ENCODE measurements around the gene RNPEPL1.
"Not testable (repeated sequence)": the region's sequence is repeated elsewhere in the genome, so short reads cannot be mapped to it uniquely, and the experiment has no call there.

The RNPEPL1 gene

DNA sequence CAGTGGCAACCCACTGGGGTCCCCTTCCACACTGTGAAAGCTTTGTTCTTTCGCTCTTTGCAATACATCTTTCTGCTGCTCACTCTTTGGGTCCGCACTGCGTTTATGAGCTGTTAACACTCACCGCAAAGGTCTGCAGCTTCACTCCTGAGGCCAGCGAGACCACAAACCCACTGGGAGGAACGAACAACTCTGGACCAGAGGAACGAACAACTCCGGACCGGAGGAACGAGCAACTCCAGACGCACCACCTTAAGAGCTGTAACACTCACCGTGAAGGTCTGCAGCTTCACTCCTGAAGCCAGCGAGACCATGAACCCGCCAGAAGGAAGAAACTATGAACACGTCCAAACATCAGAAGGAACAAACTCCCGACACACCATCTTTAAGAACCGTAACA lies 29.2 kb upstream of the RNPEPL1 start:
- DNase-seq (ENCODE audit: low read depth), result not testable (repeated sequence)

DNA sequence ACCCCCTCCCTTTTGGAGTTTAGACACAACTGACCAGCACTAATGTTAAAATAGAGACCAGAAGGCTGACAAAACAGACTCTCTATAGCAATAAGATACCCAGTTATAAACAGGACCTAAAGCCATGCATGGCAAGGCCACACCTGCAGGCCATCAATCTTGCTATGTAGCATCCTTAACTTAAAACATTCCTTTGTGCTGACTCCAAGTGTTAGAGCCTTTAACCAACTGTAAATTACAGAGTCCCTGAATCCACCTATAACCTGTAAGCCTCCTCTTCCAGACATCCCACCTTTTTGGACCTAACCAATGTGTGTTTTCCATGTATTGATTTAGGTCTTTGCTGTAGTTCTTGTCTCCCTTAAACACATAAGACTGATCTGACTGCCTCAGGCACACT lies 28.4 kb upstream of the RNPEPL1 start:
- DNase-seq (ENCODE audit: low read depth), result no peak

DNA sequence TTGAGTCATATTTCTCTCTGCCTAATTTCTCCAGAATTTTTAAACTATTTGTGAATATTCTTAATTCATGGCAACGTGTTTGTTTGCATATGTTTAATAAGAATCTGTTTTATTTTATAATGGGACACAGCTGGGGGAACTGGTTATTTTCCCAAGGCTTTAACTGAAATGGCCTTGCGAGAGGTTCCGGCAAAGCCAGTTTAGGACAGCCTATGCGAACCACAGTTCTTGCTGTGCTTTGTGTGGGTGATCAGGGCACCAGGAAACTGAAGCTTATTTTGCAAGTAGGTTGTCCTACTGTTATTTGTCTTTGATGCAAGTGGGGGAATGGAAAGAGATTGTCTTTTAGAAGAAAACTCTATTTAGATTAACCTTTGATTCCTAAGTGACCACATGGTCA lies 17.0 kb upstream of the RNPEPL1 start:
- DNase-seq (ENCODE audit: low read depth), result no peak

DNA sequence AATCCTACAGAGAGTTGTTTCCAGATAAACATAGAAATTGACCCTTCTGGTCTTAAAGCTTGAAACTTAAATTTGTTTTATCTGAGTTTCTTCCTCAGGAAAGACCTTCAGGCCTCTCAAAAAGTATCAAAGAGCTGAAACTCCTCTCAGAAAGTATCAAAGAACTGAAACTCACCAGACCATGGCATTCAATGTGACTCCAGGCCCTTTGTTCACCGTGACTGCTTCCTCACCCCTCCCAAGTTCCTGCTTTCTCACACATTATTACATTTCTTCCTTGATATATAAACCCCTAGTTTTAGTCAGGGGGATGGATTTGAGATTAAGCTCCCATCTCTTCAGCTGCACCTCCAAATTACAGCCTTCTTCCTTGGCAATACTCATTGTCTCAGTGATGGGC lies 16.5 kb upstream of the RNPEPL1 start:
- DNase-seq (ENCODE audit: low read depth), result no peak

DNA sequence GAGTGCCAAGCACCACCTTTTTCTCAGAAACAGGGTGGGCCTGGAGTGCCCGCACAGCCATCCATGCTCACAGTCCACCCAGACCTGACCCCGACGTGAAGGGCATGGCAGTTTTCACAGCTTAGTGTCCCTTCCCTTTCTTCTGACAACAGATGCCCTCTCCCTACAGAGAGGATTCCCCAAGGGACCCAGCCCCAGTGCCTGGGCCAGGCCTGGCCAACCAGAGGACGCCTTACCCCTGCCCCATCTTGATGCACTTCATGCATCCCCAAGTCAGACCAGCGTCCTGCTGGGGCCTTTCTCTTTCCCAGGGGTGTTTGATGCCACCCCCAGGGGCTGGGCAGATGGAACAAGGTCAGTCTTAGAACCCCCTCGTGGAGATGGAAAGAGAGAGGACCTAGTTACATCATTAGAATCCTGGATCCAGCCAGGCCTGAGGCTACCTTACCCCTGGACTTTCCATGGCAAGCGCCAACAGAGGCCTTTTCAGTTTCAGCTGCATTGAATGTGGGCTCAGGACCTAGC lies 14.3 kb upstream of the RNPEPL1 start:
- no peak for DNase-seq (ENCODE audit: low read depth)

DNA sequence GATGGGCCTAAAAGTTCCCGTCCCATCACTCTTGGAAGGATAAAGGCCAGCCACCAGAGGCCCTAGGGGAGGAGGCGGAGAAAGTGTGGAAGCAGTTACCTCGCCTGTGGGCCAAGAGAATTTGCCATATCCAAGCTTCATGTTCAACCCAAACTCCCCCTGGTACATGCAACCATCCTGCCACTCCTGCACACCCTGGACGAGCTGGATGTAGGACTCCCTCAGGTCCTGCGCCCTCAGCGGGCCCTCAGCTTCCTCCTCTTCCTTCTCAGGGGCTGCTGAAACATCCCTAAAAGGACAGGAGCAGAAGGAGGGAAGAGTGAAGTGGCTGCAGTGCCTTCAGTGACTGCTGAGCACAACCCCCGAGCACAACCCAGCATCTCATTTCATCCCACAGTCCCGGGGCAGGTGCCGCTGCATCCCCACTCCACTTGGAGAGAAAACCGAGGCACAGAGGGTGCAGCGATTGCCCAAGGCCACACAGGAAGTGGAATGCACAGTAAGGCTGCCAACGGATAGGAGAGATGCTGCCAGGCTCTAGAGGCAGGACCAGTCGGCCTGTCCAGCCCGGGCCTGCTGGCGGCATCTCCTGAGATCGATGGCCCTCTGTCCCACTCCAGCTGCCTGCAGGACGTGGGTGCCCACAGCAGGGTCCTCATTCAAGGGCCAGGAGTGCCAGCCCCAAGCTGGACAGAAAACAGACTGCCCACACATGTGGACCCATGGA lies 13.4 kb upstream of the RNPEPL1 start:
- no peak for DNase-seq (ENCODE audit: low read depth)

DNA sequence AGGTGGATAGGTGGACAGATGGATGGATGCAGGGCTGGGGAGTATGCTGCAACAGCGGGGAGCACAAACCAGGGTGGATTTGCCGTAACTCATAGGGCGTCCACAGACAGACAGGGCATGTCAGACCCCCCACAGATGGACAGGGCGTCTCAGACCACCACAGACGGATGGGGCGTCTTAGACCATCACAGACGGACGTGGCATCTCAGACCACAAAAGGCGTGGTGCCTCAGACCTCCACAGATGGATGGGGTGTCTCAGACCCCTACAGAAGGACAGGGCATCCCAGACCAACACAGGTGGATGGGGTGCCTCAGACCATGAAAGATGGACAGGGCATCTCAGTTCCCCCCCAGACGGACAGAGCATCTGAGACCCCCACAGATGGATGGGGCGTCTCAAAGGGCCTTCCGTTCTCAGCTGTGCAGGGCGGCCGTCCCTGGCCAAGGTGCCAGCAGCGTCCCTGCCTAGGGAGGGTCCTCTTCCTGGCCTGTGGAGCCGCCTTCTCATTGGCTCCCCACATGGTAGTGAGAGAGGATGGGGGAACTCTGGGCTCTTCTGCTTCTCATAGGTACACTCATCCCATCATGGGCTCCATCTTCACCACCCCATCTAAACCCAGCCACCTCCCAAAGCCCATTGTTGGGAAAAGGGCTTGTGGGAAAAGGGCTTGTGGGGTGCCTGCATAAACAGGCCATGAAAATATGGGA lies 12.6 kb upstream of the RNPEPL1 start:
- no peak for DNase-seq (ENCODE audit: low read depth)

- no peak for DNase-seq (ENCODE audit: low read depth)
These were observed 11.7 kb upstream of the RNPEPL1 start for GRCh38 chr2:240556553-240557100.

DNA sequence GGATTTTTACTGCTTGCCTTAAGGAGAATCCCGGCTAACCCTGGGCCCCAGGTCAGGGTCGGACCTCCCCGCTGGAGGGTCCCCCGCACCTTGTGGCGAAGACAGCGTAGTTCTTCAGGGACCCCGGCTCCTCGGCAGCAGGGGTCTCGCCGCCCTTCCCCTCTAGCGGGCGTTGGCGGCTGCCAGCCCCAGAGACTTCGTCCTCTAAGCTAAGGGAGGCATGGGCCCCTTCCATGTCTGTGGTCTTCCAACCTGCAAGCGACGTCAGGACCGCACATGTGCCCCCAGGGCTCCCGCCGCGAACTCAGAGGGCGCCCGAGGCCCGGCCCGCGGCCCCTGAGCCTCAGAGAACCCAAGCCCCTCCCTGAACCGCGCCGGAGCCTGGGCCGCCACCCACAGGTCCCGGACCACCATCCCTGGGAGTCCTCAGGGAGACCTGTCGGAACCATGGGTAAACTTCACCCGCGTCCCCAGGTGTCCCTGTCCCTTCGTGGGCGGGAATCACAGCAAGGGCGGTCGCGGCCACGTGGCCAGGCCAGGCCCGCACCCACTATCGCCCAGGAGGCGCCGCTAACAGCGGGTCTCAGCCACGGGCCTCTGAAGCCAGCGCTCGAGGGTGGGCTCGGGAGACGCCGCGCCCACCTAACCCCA lies 11.1 kb upstream of the RNPEPL1 start:
- no peak for DNase-seq (ENCODE audit: low read depth)

GRCh38 chr2:240557808-240558207 lies 10.5 kb upstream of the RNPEPL1 start, which contains the start of gene ANKMY1:
TSS of gene ANKMY1 (minus strand) at chr2:240557988. CDS start at chr2:240557335, 653 bp downstream.
- DNase-seq (ENCODE audit: low read depth), result no peak

DNA sequence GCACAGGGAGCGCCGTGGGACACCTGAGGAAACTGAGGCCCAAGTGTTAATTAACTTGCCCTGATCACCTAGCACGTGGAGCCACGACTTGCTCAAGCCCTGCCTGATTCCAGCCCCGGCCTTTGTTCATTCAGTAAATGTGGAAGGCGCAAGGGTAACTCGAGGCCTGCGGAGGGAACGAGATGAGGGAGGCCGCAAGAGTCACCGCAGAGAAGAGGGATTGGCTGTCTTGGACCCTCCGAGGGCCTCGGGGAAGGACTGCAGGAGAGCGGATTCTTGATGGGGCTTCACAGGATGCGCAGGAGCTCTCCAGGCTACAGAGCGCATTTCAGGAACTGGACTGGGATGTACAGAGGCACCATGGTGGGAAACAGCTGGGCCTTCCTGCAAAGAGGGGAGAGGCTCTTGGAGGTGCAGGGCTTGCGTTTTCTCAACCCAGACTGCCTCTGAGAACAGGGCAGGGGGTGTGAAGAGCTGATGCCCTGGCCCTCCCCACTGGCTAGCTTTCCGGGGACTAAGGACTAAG lies 10.0 kb upstream of the RNPEPL1 start:
- no peak for DNase-seq (ENCODE audit: low read depth)

- no peak for DNase-seq (ENCODE audit: low read depth)
These were observed 9.0 kb upstream of the RNPEPL1 start for GRCh38 chr2:240559286-240559685.

DNA sequence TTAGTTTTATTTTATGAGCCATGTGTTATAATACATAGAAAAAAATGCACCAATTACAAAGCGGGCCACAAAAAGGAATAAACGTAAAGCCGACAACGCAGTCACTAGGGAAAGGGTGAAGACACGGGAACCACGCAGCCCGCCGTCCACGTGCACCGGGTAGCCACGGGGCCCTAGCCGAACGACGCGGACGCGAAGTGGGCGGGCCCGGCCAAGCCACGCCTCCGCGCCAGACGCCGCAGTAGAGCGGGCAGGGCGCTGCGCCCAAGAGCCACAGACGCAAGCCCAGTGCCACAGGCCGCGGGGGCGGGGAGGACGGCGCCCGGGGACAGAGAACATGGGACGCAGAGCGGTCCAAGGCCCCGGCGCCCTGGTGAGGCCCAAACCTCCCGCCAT lies 8.2 kb upstream of the RNPEPL1 start, which contains the start of gene DUSP28:
TSS of gene DUSP28 (plus strand) at position 274 of the 396 bp plus-strand sequence. CDS start 328 bp downstream, outside the sequence.
- peak; percentile 73 for DNase-seq (ENCODE audit: low read depth)

DNA sequence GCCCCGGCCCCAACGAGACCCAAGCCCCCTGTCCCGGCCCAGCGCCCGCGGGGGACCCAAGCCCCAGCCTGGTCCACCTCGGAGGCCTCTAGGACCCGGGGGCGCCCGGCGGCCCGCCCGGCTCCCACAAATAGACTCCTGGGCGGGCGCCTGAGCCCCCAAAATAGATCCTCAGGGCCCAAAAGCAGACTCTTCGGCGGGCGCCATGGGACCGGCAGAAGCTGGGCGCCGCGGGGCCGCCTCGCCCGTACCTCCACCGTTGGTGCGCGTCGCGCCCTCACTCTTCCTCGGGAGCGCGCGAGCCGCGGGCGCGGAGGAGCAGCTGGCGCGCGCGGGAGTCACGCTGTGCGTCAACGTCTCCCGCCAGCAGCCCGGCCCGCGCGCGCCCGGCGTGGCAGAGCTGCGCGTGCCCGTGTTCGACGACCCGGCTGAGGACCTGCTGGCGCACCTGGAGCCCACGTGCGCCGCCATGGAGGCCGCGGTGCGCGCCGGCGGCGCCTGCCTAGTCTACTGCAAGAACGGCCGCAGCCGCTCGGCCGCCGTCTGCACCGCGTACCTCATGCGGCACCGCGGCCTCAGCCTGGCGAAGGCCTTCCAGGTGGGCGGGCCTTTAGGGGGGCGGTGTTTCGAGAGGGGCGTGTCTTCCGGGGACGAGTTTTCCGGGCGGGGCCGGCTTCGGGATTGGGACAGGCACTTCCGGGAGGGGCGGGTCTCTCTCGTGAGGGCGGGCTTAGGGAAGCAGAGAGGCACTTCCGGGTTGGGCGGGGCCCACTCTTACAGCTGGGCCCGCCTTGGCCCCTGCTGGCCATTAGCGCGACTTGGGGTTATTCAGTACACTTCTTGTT lies 7.6 kb upstream of the RNPEPL1 start:
- peak; percentile 96 for DNase-seq (ENCODE audit: low read depth)

DNA sequence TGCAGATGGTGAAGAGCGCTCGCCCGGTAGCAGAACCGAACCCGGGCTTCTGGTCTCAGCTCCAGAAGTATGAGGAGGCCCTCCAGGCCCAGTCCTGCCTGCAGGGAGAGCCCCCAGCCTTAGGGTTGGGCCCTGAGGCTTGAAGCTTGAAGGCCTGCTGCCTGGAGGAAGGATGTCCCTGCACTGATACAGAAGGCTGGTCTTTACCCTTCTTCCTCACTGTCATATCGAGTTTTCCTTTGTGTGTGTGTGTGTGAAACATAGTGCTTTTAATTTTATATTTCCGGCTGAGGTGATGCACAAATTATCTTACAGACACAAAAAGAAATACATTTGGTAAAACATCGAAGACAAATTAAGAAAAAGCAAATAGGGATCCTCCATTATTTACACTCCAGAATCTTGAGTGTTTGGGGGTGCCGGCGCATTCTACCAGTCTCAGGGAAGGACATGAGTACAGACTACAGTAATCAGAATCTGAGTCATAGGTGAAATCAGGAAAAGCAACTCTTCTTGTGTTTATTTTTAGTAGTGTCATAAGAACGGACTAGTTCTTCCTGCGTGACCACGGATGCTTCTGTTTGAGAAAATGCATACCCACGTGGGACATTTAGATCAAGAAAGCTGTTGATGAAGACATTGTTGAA lies 6.8 kb upstream of the RNPEPL1 start:
- peak; percentile 43 for DNase-seq (ENCODE audit: low read depth)

GRCh38 chr2:240563231-240563630 lies 5.1 kb upstream of the RNPEPL1 start:
- DNase-seq (ENCODE audit: low read depth), result not testable (repeated sequence)

- DNase-seq (ENCODE audit: low read depth), result no peak
These were observed 4.2 kb upstream of the RNPEPL1 start for GRCh38 chr2:240563951-240564560.

DNA sequence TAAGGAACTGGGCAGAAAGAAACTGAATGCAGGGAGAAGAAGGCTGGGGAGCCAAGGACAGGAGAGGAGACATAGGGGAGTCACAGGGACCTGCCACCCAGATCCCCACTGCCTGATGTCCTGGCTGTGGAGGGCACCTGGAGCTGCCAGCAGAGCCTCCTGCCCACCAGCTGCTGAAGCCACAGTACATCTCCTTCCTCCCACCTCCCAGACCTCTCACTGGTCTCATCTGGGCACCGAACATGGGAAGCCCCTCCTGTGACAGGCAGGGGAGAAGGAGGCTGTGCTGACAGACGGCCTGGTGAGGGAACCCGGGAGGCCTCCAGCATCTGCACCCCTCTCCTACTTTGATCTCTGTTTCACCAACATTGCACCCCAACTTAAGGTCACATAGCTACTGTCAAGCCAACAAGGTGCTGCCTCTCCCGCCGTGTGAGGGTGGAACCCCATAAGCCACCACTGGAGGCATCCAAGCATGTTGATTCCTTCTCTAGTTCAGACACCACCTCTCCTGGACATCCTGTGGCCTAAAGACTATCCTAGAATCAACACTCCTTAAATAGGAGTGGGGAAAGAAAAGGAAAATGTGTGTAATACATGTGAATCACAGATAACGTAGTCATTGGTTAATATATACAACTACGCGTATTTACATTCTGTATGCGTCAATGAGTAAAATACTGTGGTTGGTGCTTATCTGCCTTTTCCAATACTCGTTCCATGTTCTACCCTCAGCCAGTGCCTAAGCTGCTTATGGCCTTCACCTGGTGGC lies 3.5 kb upstream of the RNPEPL1 start:
- DNase-seq (ENCODE audit: low read depth), result no peak

Data from stromal cell of bone marrow (primary cell).